IPS-NIHi11 (cell line): ENCODE data around the gene C3orf70.
A peak's percentile ranks its signal among the peaks of the same experiment; 100 is the strongest.

Source experiments
- DNase-seq: peaks from one replicate; pipeline ENCODE4 v3.0.0; 2012; ENCODE audit warnings: mixed read lengths, low spot score

The C3orf70 gene

DNA sequence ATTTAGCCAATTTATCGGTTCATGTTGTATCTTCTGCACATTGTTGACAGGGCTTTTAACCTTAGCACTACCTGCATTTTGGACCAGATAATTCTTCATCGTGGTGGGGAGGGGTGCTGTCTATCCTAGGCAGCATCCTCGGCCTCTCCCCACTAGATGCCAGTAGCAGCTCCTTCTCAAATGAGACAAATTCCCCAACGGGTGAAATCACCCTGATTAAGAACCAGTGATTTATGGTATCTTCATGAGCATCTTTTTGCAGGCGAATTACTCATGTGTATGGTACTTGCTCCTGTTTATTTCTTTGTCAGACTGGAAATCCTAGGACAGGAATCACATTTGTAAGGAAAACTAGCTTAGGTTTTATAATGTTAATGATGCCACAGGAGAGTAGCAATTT, 68.0 kb downstream of the C3orf70 start:
- no peak for DNase-seq

DNA sequence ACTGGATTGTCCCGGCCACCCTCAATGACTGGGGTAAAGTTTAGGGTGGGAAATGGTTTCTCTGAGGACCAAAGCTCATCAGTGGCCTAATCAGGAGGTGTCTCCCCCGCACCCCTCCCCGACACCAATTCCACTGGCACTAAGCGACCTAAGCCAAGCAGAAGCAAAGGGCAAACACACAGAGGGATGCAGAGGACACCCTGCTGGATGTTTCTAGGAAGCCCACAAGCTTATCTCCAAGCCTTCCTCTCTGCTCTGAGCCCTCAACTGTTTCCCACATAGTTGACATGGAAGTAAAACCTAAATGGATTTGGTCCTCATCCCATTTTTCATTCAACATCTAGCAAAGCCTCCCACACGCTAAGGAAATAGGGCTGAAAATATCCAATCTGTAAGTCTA, 68.5 kb downstream of the C3orf70 start:
- DNase-seq, result no peak

DNA sequence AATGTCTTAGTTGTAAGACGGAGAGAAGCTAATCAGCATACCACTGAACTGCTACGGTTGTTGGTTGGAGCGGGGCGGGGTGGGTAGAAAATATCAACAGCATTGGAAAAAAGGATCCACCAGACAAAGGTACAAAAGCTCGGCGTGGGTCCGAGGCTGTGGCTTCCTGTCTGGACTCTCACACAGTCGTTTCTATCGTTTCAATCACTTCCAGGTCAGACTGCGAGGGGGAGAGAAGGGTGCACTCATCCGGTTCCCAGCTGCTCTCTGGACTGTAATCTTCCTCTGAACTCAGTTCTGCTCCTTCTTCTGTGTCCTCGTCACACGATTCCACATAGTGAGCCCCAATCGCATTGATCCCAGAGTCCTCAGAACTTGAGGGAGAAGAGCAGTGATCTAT, 70.0 kb downstream of the C3orf70 start:
- no peak for DNase-seq

DNA sequence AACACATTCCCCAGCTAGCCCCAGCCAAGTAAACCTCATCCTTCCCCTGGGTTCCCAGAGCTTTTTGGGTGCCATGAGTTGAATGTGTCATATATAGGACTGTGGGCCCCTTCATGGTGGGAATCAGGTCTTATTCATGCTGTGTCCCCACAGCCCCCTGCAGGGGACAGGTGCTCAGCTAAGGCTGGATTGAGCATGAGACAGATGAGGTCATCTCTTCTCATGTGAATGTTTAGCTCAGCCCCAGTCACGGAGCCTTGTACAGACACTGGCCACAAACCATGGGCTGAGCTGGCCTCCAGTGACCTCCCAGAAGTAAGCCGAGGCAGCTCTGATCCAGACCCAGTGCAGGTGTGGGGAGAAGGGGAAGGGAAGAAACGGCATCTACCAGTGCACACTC, 70.7 kb downstream of the C3orf70 start:
- no peak for DNase-seq

DNA sequence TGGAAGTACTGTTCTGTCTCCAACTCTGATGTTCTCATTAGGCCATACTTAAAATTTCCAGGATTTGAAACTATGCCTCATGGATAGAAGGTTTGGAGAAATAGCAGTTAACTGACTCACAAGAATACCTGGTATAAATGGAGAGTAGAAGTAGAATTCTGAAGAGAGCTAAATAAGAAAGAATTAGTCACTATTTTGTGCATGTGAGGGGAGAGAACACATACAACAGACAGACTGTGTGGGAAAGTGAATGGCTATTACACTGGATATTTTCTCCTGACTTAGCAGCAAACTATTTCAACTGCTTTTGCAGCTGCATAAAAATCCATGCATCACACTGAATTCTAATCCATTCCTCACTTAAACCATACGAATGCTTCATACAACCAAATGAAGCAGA, 71.3 kb downstream of the C3orf70 start:
- DNase-seq, result no peak

DNA sequence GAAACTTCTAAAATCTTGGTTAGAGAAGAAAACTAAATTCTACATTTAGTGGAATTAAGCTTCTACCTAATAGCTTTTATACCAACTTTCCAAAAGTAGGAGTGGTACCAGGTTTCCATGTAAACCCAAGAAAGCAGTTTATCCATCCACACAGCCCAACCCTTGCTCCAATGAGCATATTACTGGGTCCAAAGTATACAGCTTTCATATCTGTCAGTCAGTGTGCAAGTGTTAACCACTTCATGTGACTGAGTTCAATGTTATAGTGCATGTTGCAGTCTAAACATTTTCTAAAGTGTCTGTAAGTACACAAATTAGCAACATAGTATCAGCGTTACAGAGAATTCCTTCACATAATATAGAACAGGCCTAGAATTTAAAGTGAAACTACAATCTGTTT, 73.2 kb downstream of the C3orf70 start:
- no peak for DNase-seq

DNA sequence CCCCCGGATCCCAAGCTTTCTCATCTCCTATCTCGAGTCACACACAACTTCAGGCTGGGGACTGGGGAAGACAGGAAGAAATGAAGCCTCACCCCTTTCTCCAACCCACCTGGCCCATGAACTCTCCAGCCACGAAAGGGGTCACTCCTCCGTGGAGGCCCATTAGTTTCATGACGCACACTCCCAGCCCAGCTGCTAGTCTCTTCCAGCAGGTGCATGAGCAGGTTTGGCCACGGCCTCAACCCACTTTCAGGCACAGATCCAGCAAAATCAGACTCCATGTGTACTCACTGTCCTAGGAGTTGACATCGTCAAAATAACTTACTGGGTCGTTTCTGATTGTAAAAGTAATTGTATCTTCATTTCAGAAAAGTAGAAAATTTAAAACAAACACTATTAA, 76.6 kb downstream of the C3orf70 start:
- DNase-seq, result no peak

DNA sequence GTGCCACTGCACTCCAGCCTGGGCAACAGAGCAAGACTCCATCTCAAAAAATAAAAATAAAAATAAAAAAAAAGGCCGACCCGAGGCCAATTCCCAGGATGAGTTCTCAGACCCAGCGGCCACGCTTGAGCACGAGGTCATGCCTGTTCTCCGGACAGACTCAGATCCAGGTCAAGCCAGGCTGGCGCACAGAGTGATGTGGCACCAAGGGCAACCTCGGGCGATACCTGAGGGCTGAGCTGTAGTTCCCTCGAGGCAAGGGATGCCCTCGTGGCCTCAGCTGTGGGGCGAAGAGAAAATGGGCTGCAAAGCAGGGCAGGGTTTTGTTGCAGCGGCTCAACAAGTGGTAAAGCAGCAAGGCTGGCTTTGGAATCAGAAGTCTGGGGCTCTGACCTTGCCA, 77.3 kb downstream of the C3orf70 start:
- DNase-seq, result no peak

DNA sequence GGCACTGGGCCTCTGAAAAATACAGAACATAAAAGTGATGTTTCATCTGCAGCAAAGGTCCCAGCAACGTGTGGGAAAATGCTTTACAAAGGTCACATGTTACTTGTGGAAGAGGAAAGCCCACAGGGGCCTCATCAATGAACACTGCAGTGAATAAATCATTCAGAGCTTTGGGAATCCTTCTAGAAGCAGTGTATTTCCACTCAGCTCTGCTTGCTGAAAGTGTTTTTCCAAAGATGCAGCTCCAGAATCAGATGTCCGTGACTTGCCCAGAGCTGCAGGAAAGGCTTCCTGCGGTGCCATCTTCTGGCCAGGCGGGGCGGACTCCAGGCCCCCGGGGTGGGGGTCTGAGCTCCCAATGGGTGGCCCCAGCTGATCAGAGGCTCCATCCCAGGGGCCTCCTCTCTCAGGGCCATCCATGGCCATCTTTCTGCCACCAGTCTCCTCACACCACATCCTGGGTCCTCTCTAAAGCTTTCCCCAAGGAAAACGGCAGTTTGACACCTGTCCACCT, 81.5 kb downstream of the C3orf70 start:
- DNase-seq, result no peak

DNA sequence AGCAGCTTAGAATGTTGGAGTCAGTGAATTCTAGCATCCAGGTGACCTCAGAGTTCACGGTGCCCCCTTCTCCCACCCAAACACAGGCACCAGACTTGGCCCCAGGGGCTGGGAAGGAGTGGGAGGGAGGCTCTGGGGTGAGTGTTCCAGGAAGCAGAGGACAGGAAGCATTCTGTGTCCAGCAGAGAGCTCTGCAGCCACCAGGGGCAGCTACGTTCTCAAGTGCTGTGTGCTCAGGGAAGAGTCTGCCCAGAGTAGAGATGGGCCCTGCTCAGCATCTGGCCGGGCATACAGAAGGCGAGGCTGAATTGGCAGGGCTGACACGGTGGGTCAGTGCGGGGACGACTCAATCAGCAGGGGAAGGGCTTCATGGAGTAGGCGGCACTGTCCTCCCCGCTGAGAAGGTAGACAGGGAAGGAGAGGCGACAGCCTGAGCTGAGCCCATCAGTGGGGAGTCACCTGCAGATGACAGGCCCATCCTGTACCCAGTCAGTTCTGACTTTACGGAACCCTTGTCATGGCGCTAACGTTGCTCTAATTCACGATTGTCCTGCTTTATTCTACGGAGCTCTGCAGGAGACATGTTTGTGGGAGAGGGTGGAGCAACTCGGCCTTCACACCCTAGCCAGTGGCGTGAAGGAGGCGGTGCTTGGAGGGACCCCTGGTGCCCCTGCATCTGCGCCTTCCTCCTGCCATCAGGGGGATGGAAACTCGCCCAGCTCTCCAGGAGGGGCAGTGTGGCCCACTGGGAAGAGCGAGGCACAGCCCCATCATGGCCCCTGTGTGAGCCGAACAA, 82.2 kb downstream of the C3orf70 start:
- DNase-seq, result peak; percentile 71

DNA sequence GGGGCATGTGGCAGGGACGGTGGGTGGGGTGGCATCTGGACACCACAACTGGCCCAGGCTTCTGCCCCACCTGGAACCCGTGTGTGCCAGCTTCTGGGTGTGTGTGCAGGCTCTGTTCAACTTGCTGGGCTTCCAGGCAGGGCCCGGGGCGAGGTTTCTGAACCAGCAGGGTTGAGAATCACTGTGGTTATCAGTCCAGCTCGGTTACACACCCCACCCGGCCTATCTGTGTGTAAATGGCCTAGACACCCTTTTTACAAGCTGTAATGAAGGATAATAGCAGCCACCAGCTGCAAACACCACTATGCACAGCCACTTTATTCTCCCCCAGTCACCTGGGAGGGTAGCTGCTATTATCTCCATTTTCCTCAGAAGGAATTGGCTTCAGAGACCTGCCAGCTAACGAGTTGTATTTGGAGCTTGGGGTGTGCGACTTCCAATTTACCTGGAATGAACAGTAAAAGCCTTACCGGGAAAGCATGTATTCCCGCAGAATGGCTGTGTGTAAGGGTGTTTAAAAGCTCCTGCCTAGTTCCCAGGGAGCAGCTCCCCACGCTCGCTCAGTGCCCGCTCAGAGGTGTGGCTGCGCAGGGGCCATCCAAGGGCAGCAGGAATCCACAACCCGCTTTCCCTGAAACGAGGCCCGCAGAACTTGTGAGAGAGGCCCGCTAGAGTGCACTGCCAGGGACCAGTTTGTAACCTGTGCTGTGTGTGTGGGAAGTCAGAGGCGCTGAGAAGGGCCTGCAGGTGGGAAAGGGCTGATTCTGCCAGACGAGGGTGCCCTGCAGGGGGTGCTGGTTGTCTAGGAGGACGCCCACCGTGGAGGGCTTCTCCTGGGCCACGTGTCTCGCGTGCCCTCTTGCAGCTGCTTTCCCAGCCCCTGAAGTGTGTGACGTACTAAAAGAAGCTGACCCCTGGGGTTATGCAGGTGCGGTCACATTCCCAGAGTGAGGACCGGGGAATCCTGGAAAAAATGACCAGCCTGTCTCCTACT, 83.5 kb downstream of the C3orf70 start:
- DNase-seq, result peak; percentile 73

DNA sequence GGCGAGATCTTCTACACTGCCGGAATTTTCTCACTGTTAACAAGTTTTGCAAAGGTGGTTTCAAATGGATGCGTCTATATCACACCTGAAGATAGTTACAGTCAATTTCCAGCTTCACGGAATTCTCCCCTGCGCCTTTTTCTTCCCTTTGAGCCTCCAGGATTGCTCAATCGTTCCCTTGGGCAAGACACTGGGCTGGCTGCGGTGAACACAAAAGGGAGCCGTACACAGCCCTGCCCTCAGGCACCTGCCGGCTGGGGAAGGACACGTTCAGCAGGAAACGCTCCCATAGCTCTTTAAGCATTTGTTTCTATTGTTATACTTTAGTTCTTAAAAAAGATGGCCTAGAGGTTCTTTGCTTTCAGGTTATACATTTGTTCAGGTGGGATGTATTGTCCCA, 85.7 kb downstream of the C3orf70 start:
- DNase-seq, result no peak

DNA sequence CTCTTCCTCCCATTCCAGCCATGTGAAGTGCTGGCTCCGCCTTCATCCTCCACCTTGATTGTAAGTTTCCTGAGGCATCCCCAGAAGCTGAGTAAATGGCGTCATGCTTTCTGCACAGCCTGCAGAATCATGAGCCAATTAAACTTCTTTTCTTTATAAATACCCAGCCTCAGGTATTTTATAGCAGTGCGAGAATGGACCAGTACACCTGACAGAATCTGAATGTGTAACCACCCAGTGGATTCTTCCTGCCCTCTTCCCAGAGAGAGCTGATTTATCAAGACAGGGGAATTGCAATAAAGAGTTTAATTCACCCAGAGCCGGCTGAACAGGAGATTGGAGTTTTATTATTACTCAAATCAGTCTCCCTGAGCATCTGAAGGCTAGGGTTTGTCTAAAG, 86.6 kb downstream of the C3orf70 start:
- no peak for DNase-seq

DNA sequence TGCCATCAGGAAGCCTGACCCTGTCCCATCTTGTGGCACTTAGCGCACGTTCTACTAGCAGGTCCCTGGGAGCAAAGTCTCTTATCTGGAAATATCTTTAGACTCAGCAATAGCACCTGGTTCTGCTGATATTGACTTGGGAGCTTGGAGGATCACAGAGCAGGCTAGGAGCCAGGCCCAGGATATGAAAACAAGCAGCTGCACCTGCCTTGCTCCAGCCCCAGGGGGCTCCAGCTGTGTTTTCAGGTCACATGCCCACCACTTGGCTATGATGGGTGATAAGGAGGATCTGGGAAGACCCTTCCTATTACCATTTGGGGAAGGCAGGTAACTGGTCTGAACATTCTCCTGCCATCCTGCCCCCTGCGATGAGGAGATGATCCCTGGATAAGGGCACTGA, 87.8 kb downstream of the C3orf70 start:
- DNase-seq, result no peak

DNA sequence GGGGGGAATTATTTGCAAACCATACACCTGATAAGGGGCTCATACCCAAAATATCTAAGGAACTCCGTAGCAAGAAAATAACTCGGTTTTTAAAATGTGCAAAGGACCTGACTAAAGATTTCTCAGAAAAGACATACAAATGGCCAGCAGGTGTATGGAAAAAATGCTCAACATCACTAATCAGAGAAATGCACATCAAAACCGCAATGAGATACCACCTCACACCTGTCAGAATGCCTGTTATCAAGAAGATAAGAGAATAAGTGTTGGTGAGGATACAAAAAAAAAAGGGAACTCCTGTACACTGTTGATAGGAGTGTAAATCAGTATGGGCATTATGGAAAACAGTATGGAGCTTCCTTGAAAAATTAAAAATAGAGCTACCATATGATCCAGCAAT, 89.4 kb downstream of the C3orf70 start:
- no peak for DNase-seq

DNA sequence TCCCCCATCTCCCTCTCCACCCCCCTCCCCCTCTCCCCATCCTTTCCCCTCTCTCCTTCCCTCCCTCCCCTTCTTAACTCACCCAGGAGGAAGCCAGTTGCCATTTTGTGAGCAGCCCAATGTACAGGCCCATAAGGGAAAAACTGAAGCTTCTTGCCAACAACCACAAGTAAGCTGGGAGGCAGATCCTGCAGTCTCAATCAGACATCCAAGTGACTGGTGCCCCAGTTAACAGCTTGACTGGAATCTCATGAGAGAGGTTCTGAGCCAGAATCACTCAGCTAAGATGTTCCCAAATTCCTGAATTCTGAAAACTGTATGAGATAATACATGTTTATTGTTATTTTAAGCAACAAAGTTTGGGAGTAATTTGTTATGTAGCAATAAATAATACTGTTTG, 90.7 kb downstream of the C3orf70 start:
- no peak for DNase-seq

DNA sequence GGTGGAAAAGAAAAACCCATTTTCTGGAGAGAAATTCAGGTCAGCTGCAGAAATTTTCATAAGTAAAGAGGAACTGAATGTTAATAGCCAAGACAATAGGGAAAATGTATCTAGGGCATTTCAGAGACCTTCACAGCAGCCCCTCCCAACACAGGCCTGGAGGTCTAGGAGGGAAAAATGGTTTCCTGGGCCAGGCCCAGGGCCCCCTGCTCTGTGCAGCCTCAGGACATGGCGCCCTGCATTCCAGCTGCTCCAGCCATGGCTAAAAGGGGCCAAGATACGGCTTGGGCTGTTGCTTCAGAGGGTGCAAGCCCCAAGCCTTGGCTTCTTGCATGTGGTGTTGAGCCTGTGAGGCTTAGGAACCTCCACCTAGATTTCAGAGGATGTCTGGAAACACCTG, 92.2 kb downstream of the C3orf70 start:
- DNase-seq, result no peak

DNA sequence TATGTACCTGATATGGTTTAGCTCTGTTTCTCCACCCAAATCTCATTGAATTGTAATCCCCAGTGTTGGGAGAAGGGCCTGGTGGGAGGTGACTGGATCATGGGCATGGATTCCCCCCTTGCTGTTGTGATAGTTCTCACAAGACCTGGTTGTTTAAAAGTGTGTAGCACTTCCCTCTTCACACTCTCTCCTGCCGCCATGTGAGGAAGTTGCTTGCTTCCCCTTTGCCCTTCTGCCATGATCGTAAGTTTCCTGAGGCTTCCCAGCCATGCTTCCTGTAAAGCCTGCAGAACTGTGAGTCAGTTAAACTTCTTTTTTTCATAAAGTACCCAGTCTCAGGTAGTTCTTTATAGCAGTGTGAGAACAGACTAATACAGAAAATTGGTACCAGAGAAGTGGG, 93.1 kb downstream of the C3orf70 start:
- DNase-seq, result no peak

DNA sequence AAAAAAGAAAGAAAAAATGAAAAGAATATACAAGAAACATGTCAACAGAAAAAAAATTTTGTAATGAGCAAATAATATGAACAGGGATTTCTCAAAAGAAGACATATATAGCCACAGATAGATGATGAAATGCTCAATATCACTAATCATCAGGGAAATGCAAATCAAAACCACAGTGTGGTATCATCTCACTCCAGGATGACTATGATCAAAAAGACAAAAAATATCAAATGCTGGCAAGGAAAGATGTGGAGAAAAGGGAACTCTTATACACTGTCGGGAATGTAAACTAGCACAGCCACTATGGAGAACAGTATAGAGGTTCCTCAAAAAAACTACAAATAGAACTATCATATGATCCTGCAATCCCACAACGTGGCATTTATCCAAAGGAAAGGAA, 94.1 kb downstream of the C3orf70 start:
- no peak for DNase-seq

DNA sequence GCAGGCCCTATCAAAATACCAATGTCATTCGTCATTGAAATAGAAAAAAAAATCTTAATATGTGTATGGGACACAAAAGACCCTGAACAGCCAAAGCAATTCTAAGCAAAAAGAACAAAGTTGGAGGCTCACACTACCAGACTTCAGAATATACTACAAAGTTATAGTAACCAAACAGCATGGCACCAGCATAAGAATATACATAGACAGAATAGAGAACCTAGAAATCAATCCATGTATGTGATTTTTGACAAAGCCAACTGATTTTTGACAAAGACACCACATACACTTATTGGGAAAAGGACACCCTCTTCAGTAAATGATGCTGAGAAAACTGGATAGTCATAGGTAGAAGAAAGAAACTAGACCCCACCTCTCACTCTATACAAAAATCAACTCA, 95.0 kb downstream of the C3orf70 start:
- DNase-seq, result no peak

DNA sequence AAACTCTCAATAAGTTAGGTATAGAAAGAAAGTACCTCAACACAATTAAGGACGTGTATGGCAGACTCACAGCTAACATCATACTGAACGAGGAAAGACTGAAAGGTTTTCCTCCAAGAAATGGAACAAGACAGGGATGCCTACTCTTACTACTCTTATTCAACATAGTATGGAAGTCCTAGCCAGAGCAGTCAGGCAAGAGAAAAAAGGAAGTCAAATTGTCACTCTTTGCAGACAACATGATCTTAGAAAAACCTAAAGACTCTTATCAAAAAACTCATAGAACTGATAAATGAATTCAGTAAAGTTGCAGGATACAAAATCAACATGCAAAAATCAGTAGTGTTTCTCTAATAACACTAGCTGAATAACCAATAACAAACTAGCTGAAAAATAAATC, 96.0 kb downstream of the C3orf70 start:
- no peak for DNase-seq

DNA sequence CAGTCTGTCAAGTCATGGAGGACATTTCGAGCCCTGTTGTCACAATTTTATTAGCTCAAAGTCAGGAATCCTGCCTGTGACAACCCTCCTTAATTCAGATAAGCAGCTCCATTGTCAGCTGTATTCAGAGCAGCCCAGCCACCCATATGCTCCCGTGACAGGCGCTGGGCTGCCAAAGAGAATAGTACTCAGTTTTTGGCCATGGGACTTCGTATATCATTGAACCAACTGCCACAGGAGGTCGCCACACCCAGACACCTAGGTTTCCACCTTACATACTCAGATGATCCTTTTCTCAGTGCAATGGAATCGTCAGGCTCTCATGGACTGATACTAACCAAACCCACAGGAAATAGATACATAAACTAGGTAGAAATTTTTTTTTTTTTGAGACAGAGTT, 100.2 kb downstream of the C3orf70 start:
- DNase-seq, result no peak

DNA sequence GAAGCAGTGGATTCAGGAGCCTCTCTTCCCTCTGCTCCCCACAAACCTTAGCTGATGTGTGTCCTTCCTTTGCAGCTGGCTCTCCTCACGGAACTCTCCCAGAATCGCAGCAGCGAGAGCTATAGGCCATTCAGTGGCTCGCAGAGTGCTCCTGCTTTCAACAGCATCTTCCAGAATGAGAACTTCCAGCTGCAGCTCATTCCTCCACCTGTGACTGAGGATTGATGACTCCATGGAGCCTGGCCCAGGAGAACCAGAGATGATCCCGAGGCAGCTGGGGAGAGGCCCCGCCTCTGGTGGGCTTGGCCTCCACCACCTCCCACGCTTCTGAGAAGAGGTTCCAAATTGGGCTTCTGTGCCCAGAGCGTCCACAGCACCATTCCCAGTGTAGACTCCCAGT, 101.1 kb downstream of the C3orf70 start:
- no peak for DNase-seq
